ENCODE data around the gene IL37.
A peak's percentile ranks its signal among the peaks of the same experiment; 100 is the strongest.

The IL37 gene

DNA sequence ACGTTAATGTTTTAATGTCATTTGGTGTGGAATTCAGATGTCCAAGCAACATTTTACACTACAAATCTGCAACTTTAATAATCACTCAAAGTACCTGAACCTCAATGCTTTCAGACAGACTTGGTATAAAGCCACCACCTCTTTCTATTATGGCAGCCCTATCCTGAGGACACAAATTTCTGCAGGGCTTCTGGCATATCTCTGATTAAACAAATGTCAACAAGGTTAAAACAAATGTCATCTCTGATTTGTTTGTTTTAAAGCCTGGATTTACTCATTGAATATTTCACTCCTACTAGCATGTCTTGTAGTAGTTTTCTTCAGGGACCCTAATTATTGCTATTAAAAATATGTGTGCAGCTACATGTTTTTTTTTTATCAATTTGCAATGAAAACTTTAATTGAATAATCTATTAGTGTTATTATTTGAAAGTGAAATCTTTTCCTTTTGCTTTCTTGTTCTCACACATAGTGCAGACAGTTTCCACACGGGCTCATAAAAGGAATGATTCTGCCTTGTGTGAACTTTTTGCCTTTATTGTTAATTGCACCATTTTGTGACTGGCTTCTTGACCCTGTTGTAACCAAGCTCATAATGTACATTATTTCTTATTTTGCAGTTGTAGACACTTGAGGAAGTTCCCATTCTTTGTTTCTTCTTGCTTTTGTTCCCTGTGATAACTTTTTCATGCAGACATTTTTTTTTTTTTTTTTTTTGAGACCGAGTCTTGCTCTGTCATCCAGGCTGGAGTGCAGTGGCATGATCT is 30.1 kb downstream of the IL37 start:
- DNase-seq (ENCODE audit: low read depth, low spot score) = no peak
- H3K4me3 ChIP-seq (ENCODE audit: low read depth, low read length) = no peak overlapping the region
- in situ Hi-C loops (cut with HindIII; ENCODE audit: low sequenced_read_pairs) = no loop called here
- TF ChIP-seq, protein P1, sequence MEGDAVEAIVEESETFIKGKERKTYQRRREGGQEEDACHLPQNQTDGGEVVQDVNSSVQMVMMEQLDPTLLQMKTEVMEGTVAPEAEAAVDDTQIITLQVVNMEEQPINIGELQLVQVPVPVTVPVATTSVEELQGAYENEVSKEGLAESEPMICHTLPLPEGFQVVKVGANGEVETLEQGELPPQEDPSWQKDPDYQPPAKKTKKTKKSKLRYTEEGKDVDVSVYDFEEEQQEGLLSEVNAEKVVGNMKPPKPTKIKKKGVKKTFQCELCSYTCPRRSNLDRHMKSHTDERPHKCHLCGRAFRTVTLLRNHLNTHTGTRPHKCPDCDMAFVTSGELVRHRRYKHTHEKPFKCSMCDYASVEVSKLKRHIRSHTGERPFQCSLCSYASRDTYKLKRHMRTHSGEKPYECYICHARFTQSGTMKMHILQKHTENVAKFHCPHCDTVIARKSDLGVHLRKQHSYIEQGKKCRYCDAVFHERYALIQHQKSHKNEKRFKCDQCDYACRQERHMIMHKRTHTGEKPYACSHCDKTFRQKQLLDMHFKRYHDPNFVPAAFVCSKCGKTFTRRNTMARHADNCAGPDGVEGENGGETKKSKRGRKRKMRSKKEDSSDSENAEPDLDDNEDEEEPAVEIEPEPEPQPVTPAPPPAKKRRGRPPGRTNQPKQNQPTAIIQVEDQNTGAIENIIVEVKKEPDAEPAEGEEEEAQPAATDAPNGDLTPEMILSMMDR (IDR thresholded peaks at IDR 0.05; ENCODE audit: low read depth, low read length) = no peak

DNA sequence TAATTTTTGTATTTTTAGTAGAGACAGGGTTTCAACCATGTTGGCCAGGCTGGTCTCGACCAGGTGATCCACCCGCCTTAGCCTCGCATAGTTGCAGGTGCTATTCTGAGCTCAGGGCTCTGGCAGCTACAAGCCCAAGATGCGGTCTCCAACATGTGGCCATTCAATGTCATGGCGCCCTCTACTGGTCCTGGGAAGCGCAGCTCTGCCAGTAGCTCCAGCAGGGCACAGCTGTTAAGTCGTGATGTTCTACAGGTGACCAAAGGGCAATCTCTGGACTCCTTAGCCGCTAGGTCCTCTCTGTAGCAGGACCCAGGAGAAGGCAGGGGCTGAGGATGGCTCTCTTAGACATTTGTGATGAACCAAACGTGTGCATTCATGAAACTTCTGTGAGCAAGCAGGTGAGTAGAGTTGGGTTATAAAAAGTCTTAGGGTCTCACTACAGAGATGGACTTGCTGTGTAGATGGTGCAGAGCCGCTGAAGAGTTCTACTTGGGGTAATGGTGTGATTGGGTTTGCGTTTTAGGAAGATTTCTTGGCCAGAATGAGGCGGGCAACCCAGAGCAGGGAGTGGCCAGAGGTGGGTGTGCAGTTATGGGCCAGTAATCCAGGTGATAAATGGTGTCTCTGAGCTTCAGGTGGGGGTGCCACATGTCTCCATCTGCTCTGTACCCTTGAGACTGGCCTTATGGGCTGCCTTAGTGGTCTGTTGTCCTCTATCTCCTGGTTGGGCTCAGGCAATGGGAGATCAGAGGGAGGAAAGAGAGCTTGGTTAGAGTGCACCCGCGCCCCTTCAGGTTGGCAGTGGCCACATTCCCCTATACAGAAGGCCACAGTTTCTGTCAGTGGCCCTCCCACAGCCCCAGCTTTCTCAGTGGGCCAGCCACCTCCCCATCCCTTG is 31.0 kb downstream of the IL37 start:
- no peak overlapping the region for H3K4me3 ChIP-seq (ENCODE audit: low read depth, low read length)
- DNase-seq (ENCODE audit: low read depth, low spot score) = peak; percentile 73
- in situ Hi-C loops (cut with HindIII; ENCODE audit: low sequenced_read_pairs) = no loop called here
- TF ChIP-seq, protein P1 (IDR thresholded peaks at IDR 0.05; ENCODE audit: low read depth, low read length) = peak; percentile 97

DNA sequence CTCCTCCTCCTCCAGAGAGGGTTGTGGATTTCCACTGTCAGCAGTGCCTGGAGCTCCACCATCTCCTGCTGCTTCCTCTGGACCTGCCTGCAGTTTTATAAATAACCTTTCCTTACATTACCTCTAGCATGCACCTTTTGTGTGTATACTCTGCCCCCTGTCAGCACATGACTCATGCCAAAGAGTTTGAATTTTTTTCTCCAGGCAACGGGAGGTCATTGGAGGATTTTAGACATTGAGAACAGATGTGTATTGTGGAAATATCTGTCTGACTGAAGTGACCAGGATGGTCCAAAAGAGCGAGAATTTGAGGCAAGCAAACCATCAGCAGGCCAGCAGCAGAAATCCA is 31.7 kb downstream of the IL37 start:
- TF ChIP-seq, protein P1 (IDR thresholded peaks at IDR 0.05; ENCODE audit: low read depth, low read length) = no peak

DNA sequence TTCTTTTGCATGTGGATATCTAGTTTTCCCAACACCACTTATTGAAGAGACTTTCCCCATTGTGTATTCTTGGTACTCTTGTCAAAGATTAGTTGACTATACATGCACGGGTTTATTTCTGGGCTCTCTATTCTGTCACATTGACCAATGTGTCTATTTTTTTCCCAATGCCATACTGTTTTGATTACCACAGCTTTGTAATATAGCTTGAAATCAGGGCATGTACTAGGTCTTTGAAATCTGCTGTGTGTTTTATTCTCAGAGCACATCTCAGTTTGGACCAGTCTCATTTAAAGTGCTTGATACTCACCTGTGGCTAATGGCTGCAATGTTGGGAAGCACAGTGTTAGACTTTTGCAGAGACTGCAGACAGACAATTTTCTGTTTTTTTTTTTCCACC is 34.0 kb downstream of the IL37 start:
- in situ Hi-C loops (cut with HindIII; ENCODE audit: low sequenced_read_pairs) = no loop called here
- DNase-seq (ENCODE audit: low read depth, low spot score) = no peak
- TF ChIP-seq, protein P1 (IDR thresholded peaks at IDR 0.05; ENCODE audit: low read depth, low read length) = no peak
- H3K4me3 ChIP-seq (ENCODE audit: low read depth, low read length) = no peak overlapping the region

More for the DNA sequence above, 31.7 kb downstream of the IL37 start:
- H3K4me3 ChIP-seq (ENCODE audit: low read depth, low read length) = no peak overlapping the region
- in situ Hi-C loops (cut with HindIII; ENCODE audit: low sequenced_read_pairs) = no loop called here
- peak; percentile 19 for DNase-seq (ENCODE audit: low read depth, low spot score)

DNA sequence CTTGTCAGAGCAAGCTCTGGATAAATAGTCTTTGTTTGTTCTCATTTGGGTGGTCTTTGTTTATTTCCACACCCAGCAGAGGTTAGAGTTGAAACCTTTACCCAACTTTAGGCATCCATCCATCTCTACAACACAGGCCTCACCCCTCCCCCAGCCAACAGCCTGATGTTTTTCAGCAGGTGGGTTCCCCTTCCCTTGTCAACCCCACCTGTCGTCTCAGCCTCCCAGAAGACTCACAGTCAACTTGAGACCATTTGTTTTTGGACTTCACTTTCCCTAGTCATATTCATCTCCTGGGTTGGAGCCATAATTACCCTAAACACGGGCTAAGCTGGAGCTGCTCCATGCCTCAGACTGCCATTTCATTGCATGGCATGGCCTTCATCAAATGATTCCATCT is 35.1 kb downstream of the IL37 start:
- H3K4me3 ChIP-seq (ENCODE audit: low read depth, low read length) = no peak overlapping the region
- TF ChIP-seq, protein P1 (IDR thresholded peaks at IDR 0.05; ENCODE audit: low read depth, low read length) = no peak
- in situ Hi-C loops (cut with HindIII; ENCODE audit: low sequenced_read_pairs) = no loop called here
- no peak for DNase-seq (ENCODE audit: low read depth, low spot score)

DNA sequence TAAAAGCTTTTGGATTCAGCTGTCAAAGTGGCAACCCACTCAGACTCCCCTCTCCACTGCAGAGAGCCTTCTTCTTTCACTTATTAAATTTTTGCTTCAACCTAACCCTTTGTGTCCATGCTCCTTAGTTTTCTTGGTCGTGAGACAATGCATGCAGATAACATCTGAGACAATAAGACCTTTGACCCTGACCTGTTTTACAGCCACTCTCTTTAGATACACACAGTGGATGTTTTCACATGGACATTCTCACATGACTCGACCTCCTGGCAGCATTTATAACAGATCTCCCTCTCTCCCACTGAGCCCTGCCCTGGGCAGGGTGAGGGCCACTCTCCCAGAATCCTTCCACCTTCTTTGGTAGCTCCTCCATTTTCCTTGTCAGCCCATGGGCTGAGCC is 36.4 kb downstream of the IL37 start:
- TF ChIP-seq, protein P1 (IDR thresholded peaks at IDR 0.05; ENCODE audit: low read depth, low read length) = no peak
- no peak overlapping the region for H3K4me3 ChIP-seq (ENCODE audit: low read depth, low read length)
- DNase-seq (ENCODE audit: low read depth, low spot score) = no peak
- in situ Hi-C loops (cut with HindIII; ENCODE audit: low sequenced_read_pairs) = no loop called here

Data from astrocyte of the spinal cord (primary cell).